CD4-positive, alpha-beta memory T cell (primary cell): ENCODE results near the gene PRKG1. TPM values are rescaled to one million over a fixed set of nuclear protein-coding genes. Genes with fewer than 3 reads are reported as not detected.

ENCODE experiments used
- CTCF ChIA-PET: fragments of 350-600 bp; sonication (Branson Sonifier 250); formaldehyde crosslinking; loops from one replicate; lab custom pipeline; 2021; ENCODE audit warnings: inconsistent platforms; ENCODE audit not compliant: partially characterized antibody; lab: Charles Lee
- POLR2A ChIA-PET: fragments of 350-600 bp; sonication (Branson Sonifier 250); formaldehyde crosslinking; loops from one replicate; lab custom pipeline; 2021; ENCODE audit not compliant: partially characterized antibody; lab: Charles Lee
- DNase-seq, 5 donors: peaks; one replicate each; pipeline versions ENCODE4 v3.0.0 to v3.0.0-alpha.2; 2020 to 2022; ENCODE audit warnings: mixed read lengths in 1 of 5
- H3K27ac ChIP-seq: one replicate; pipeline ENCODE4 v1.7.0; 2013; ENCODE audit warnings: low read depth, low read length
- H3K27me3 ChIP-seq: 2 replicates; pipeline ENCODE4 v1.7.0; 2013; ENCODE audit warnings: mild to moderate bottlenecking, low read length, moderate library complexity; ENCODE audit not compliant: insufficient read depth
- H3K36me3 ChIP-seq: 2 replicates; pipeline ENCODE4 v1.7.0; 2013; ENCODE audit warnings: mild to moderate bottlenecking, low read length, moderate library complexity; ENCODE audit not compliant: insufficient read depth
- H3K4me1 ChIP-seq: 2 replicates; pipeline ENCODE4 v1.7.0; 2013; ENCODE audit warnings: mild to moderate bottlenecking, low read length, moderate library complexity; ENCODE audit not compliant: insufficient read depth
- H3K4me3 ChIP-seq, 2 donors: one replicate each; pipeline ENCODE4 v1.7.0; 2013; ENCODE audit warnings: low read length in 2 of 2, mild to moderate bottlenecking in 1 of 2
- H3K9me3 ChIP-seq, 2 donors: one replicate each; pipeline ENCODE4 v1.7.0; 2013; ENCODE audit warnings: low read length in 2 of 2, control low read depth in 1 of 2; ENCODE audit not compliant: control insufficient read depth in 1 of 2
- H3K27ac Mint-ChIP-seq, 7 donors: one replicate each; pipeline ENCODE4 v1.8.0; 2020 to 2021; ENCODE audit warnings: mixed read lengths in 7 of 7, mild to moderate bottlenecking in 6 of 7, inconsistent platforms in 3 of 7, moderate library complexity in 3 of 7
- H3K27me3 Mint-ChIP-seq, 2 donors: one replicate each; pipeline ENCODE4 v1.8.0; 2020 to 2021; ENCODE audit warnings: mixed read lengths in 2 of 2
- H3K36me3 Mint-ChIP-seq, 2 donors: one replicate each; pipeline ENCODE4 v1.8.0; 2020 to 2021; ENCODE audit warnings: mixed read lengths in 2 of 2, inconsistent platforms in 1 of 2, mild to moderate bottlenecking in 1 of 2
- H3K4me1 Mint-ChIP-seq, 4 donors: one replicate each; pipeline ENCODE4 v1.8.0; 2020 to 2021; ENCODE audit warnings: mixed read lengths in 4 of 4, mild to moderate bottlenecking in 1 of 4
- H3K4me3 Mint-ChIP-seq, 8 donors: one replicate each; pipeline ENCODE4 v1.8.0; 2020 to 2021; ENCODE audit warnings: mixed read lengths in 8 of 8, mild to moderate bottlenecking in 7 of 8, moderate library complexity in 6 of 8, inconsistent platforms in 3 of 8
- H3K9me3 Mint-ChIP-seq, 8 donors: one replicate each; pipeline ENCODE4 v1.8.0; 2020 to 2021; ENCODE audit warnings: mixed read lengths in 8 of 8, mild to moderate bottlenecking in 5 of 8, inconsistent platforms in 3 of 8, moderate library complexity in 1 of 8
- intact Hi-C: fragments of 100-400 bp; cut with micrococcal nuclease; formaldehyde crosslinking; loops from one replicate; pipeline ENCODE4 v1.15.1; 2023
- polyA plus RNA-seq, 2 donors: library from polyadenylated mRNA; unstranded; fragments of 300-500 nt; fragmentation: Illumina TruSeq; gene quantifications; one replicate each; pipeline ENCODE4 v1.2.3, GENCODE V29; 2021
- total RNA-seq, 2 experiments: library from RNA; stranded (reverse); gene quantifications; one replicate each; pipeline ENCODE4 v1.2.3, GENCODE V29; 2021

PRKG1 gene
- total and polyA plus RNA-seq, 4 experiments from 2014 or later: 0.06 to 0.20 TPM; not detected in 2

GRCh38 chr10:51075873-51076229 is 1.6 kb downstream of the PRKG1 start:
- DNase-seq: no peak
- ChIA-PET CTCF (no interaction called here), POLR2A (no interaction called here)
- Mint-ChIP-seq H3K9me3 (no peaks in the 10 kb centered on the region), H3K4me3 (no peak overlapping the region), H3K27ac (no peak overlapping the region), H3K27me3 (peaks cover 28 to 30% of the 10 kb centered on the region in 2 donors), H3K4me1 (peaks cover 2 to 17% (median 12%) of the 10 kb centered on the region in 4 donors), H3K36me3 (no peaks in the 10 kb centered on the region)
- no peaks in the 10 kb centered on the region for H3K4me1 ChIP-seq
- intact Hi-C loops: no loop called here
- H3K27me3 ChIP-seq: peaks cover 9% of the 10 kb centered on the region
- H3K9me3 ChIP-seq: no peaks in the 10 kb centered on the region
- no peak overlapping the region for H3K4me3 ChIP-seq
- H3K27ac ChIP-seq: no peak overlapping the region
- H3K36me3 ChIP-seq: no peaks in the 10 kb centered on the region

GRCh38 chr10:51076299-51076841 is 2.1 kb downstream of the PRKG1 start:
- Histone ChIP-seq H3K27ac (no peak overlapping the region), H3K4me3 (no peak overlapping the region), H3K4me1 (no peaks in the 10 kb centered on the region), H3K36me3 (no peaks in the 10 kb centered on the region), H3K27me3 (peaks cover 9% of the 10 kb centered on the region), H3K9me3 (no peaks in the 10 kb centered on the region)
- DNase-seq: no peak
- Mint-ChIP-seq H3K4me1 (peaks cover 2 to 17% (median 12%) of the 10 kb centered on the region in 4 donors), H3K27ac (no peak overlapping the region), H3K9me3 (no peaks in the 10 kb centered on the region), H3K4me3 (no peak overlapping the region), H3K36me3 (no peaks in the 10 kb centered on the region), H3K27me3 (peaks cover 28 to 30% of the 10 kb centered on the region in 2 donors)
- ChIA-PET CTCF (no interaction called here), POLR2A (no interaction called here)
- intact Hi-C loops: no loop called here

GRCh38 chr10:51077074-51077473 is 2.8 kb downstream of the PRKG1 start:
- no peaks in the 10 kb centered on the region for H3K36me3 ChIP-seq
- ChIA-PET POLR2A (no interaction called here), CTCF (no interaction called here)
- DNase-seq: no peak
- H3K9me3 Mint-ChIP-seq: no peaks in the 10 kb centered on the region
- no peak overlapping the region for H3K4me3 Mint-ChIP-seq
- H3K9me3 ChIP-seq: no peaks in the 10 kb centered on the region
- no peak overlapping the region for H3K27ac Mint-ChIP-seq
- H3K4me1 Mint-ChIP-seq: peaks cover 2 to 17% (median 12%) of the 10 kb centered on the region in 4 donors
- H3K27me3 ChIP-seq: peaks cover 9% of the 10 kb centered on the region
- no peak overlapping the region for H3K27ac ChIP-seq
- H3K4me3 ChIP-seq: no peak overlapping the region
- no peaks in the 10 kb centered on the region for H3K4me1 ChIP-seq
- intact Hi-C loops: no loop called here
- H3K36me3 Mint-ChIP-seq: no peaks in the 10 kb centered on the region
- H3K27me3 Mint-ChIP-seq: peaks cover 28 to 30% of the 10 kb centered on the region in 2 donors

- Histone ChIP-seq H3K4me1 (no peaks in the 10 kb centered on the region), H3K36me3 (no peaks in the 10 kb centered on the region), H3K27ac (no peak overlapping the region), H3K4me3 (no peak overlapping the region), H3K9me3 (no peaks in the 10 kb centered on the region), H3K27me3 (peaks cover 9% of the 10 kb centered on the region)
- no peak overlapping the region for H3K4me3 Mint-ChIP-seq
- no peaks in the 10 kb centered on the region for H3K36me3 Mint-ChIP-seq
- CTCF ChIA-PET: no interaction called here
- intact Hi-C loops: no loop called here
- no peaks in the 10 kb centered on the region for H3K9me3 Mint-ChIP-seq
- H3K4me1 Mint-ChIP-seq: peaks cover 2 to 17% (median 12%) of the 10 kb centered on the region in 4 donors
- DNase-seq: no peak
- no peak overlapping the region for H3K27ac Mint-ChIP-seq
- H3K27me3 Mint-ChIP-seq: peaks cover 28 to 30% of the 10 kb centered on the region in 2 donors
- POLR2A ChIA-PET: no interaction called here
These were observed 3.2 kb downstream of the PRKG1 start for GRCh38 chr10:51077507-51077906.

GRCh38 chr10:51079331-51079730 is 5.0 kb downstream of the PRKG1 start:
- CTCF ChIA-PET: no interaction called here
- no peak for DNase-seq
- Mint-ChIP-seq H3K4me3 (no peak overlapping the region), H3K27ac (no peak overlapping the region), H3K27me3 (peaks cover 17 to 19% of the 10 kb centered on the region in 2 donors), H3K36me3 (no peaks in the 10 kb centered on the region), H3K9me3 (peaks cover 0 to 2% (median 0%) of the 10 kb centered on the region in 8 donors), H3K4me1 (peaks cover 0 to 11% (median 8%) of the 10 kb centered on the region in 4 donors)
- Histone ChIP-seq H3K27ac (no peak overlapping the region), H3K4me1 (no peaks in the 10 kb centered on the region), H3K4me3 (no peak overlapping the region), H3K9me3 (no peaks in the 10 kb centered on the region), H3K27me3 (peaks cover 9% of the 10 kb centered on the region), H3K36me3 (no peaks in the 10 kb centered on the region)
- intact Hi-C loops: no loop called here
- POLR2A ChIA-PET: no interaction called here

- Mint-ChIP-seq H3K27me3 (peaks cover 16 to 18% of the 10 kb centered on the region in 2 donors), H3K36me3 (no peaks in the 10 kb centered on the region), H3K27ac (no peak overlapping the region), H3K9me3 (peaks cover 0 to 2% (median 0%) of the 10 kb centered on the region in 8 donors), H3K4me1 (peaks cover 0 to 6% (median 5%) of the 10 kb centered on the region in 4 donors), H3K4me3 (no peak overlapping the region)
- intact Hi-C loops: no loop called here
- H3K4me1 ChIP-seq: no peaks in the 10 kb centered on the region
- DNase-seq: no peak
- H3K27ac ChIP-seq: no peak overlapping the region
- no peaks in the 10 kb centered on the region for H3K9me3 ChIP-seq
- H3K36me3 ChIP-seq: no peaks in the 10 kb centered on the region
- CTCF ChIA-PET: no interaction called here
- no peak overlapping the region for H3K4me3 ChIP-seq
- POLR2A ChIA-PET: no interaction called here
- H3K27me3 ChIP-seq: peaks cover 5% of the 10 kb centered on the region
These were observed 5.5 kb downstream of the PRKG1 start for GRCh38 chr10:51079766-51080165.

GRCh38 chr10:51080311-51081006 is 6.2 kb downstream of the PRKG1 start:
- Histone ChIP-seq H3K4me3 (no peak overlapping the region), H3K36me3 (no peaks in the 10 kb centered on the region), H3K27ac (no peak overlapping the region), H3K4me1 (no peaks in the 10 kb centered on the region), H3K27me3 (no peaks in the 10 kb centered on the region), H3K9me3 (no peaks in the 10 kb centered on the region)
- ChIA-PET CTCF (no interaction called here), POLR2A (no interaction called here)
- Mint-ChIP-seq H3K9me3 (peaks cover 0 to 2% (median 0%) of the 10 kb centered on the region in 8 donors), H3K4me3 (no peak overlapping the region), H3K27me3 (peaks cover 10 to 13% of the 10 kb centered on the region in 2 donors), H3K27ac (no peak overlapping the region), H3K4me1 (no peaks in the 10 kb centered on the region), H3K36me3 (no peaks in the 10 kb centered on the region)
- intact Hi-C loops: no loop called here
- no peak for DNase-seq
